NB4 (cell line): ENCODE data around the gene ZNF501.

ENCODE experiments used
- MAX ChIP-seq: IDR thresholded peaks from 2 replicates; pipeline ENCODE4 v1.6.1; 2011; ENCODE audit warnings: low read depth, low read length
- TF ChIP-seq, protein P1 (sequence below): IDR thresholded peaks from one replicate; pipeline ENCODE4 v1.5.1; 2012; ENCODE audit warnings: low read depth, low read length

DNA sequence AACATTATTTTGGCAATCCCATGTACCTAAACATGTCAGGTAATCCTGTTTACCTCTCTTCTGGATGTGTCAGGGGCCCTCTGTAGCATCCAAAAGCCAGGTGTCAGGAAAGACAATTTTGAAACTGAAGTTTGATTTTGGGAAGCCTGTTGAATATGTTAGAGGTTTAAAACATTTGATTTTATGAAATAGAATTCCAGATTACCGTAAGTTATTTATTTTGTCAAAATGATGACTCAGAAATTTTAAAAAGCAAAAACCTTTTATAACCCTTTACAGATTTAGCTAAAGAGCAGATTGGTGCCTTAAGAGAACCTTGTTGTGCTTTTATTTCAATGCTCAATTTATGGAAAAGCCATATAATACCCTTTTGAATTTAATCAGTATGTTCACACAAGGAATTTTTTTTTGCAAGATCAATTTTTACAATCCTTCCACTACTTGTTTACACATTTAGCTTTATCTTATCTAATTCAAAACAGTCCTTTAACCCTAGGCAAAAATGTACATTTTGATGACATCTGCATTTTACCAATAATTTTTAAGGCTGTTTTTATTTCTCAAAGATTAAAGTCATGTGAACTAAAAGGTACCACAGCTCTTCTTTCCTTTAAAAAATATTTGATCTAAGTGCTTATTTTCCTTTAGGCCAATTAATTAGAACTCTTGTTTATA lies 42.1 kb downstream of the ZNF501 start:
- TF ChIP-seq, protein P1, sequence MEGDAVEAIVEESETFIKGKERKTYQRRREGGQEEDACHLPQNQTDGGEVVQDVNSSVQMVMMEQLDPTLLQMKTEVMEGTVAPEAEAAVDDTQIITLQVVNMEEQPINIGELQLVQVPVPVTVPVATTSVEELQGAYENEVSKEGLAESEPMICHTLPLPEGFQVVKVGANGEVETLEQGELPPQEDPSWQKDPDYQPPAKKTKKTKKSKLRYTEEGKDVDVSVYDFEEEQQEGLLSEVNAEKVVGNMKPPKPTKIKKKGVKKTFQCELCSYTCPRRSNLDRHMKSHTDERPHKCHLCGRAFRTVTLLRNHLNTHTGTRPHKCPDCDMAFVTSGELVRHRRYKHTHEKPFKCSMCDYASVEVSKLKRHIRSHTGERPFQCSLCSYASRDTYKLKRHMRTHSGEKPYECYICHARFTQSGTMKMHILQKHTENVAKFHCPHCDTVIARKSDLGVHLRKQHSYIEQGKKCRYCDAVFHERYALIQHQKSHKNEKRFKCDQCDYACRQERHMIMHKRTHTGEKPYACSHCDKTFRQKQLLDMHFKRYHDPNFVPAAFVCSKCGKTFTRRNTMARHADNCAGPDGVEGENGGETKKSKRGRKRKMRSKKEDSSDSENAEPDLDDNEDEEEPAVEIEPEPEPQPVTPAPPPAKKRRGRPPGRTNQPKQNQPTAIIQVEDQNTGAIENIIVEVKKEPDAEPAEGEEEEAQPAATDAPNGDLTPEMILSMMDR, result no peak
- no peak for TF ChIP-seq MAX
